ENCODE measurements around the gene PTPRK. TPM values are rescaled to one million over a fixed set of nuclear protein-coding genes. Genes with fewer than 3 reads are reported as not detected.
A peak's percentile ranks its signal among the peaks of the same experiment; 100 is the strongest.
"Not testable (repeated sequence)": the region's sequence is repeated elsewhere in the genome, so short reads cannot be mapped to it uniquely, and the experiment has no call there.

Gene PTPRK
- total RNA-seq, 1 donor, result 70.2 TPM

DNA sequence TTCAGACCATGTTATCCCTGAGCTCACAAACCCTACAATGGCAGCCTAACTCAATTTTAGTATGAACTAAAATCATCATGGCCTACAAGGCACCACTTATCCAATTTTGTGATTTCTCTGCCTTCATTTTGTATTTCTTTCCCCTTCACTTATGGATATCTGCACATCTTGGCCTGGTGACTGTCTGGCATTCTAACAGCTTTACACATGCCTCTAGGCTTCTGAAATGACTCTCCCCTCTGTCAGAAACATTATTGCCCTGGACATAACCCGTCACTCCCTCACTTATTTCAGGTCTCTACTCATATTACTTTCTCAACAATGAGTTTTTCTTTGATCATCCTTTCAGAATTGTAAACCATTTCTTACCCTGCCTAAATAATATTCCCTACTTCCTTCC, 530.3 kb downstream of the PTPRK start:
- H3K4me3 ChIP-seq (ENCODE audit: low read depth, low read length), result no peak overlapping the region
- TF ChIP-seq, protein P1, sequence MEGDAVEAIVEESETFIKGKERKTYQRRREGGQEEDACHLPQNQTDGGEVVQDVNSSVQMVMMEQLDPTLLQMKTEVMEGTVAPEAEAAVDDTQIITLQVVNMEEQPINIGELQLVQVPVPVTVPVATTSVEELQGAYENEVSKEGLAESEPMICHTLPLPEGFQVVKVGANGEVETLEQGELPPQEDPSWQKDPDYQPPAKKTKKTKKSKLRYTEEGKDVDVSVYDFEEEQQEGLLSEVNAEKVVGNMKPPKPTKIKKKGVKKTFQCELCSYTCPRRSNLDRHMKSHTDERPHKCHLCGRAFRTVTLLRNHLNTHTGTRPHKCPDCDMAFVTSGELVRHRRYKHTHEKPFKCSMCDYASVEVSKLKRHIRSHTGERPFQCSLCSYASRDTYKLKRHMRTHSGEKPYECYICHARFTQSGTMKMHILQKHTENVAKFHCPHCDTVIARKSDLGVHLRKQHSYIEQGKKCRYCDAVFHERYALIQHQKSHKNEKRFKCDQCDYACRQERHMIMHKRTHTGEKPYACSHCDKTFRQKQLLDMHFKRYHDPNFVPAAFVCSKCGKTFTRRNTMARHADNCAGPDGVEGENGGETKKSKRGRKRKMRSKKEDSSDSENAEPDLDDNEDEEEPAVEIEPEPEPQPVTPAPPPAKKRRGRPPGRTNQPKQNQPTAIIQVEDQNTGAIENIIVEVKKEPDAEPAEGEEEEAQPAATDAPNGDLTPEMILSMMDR (IDR thresholded peaks at IDR 0.05; ENCODE audit: insufficient read depth, low read length), result no peak
- DNase-seq (ENCODE audit: low read depth), result no peak

DNA sequence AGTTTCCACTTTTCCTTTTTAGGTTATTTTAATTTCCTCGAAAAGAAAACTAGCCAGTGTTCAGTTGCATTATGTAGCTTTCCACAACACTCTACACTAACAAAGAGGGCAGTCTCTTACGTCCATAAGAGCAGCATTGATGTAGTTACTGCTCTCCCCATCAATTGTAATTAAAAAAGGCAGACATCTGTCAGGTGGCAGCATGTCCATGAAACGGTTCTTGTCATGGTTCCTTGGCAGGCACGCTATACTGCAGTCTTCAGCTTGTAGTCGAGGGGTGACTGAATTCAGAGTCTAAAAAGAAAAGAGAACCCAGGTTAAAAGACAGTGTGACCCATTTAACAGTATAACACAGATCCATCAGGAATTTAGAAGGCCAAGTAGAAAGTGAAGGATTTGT, 539.4 kb downstream of the PTPRK start:
- DNase-seq (ENCODE audit: low read depth), result no peak
- H3K4me3 ChIP-seq (ENCODE audit: low read depth, low read length), result no peak overlapping the region
- TF ChIP-seq, protein P1 (IDR thresholded peaks at IDR 0.05; ENCODE audit: insufficient read depth, low read length), result no peak

DNA sequence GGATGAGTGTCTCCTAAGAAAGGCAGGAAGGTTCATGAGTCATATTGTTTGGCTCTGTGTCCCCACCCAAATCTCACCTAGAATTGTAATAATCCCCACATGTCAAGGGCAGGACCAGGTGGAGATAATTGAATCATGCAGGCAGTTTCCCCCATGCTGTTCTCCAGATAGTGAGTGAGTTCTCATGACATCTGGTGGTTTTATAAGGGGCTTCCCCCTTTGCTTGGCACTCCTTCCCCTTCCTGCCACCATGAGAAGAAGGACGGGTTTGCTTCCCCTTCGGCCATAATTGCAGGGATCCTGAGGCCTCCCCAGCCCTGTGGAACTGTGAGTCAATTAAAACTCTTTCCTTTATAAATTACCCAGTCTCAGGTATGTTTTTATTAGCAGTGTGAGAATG, 542.2 kb downstream of the PTPRK start:
- not testable (repeated sequence) for H3K4me3 ChIP-seq (ENCODE audit: low read depth, low read length); DNase-seq (ENCODE audit: low read depth)

DNA sequence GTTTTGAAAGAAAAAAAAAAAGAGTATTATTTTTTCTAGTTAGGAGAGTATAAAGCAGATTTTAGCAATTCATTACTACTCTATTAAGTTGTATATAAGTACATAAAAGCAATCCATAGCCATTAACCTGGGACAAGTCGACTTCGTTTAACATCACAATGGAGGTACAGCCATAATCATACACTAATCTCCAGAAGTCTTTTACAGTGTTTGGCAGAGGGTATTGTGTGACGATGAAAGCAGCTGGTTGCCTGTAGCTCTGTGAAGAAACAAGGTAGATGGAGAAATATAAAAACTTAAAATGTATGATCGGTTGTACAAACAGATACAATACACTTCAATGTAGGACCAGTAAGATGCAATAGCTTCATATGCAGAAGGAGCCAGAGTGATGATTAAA, 543.6 kb downstream of the PTPRK start:
- DNase-seq (ENCODE audit: low read depth), result no peak
- TF ChIP-seq, protein P1 (IDR thresholded peaks at IDR 0.05; ENCODE audit: insufficient read depth, low read length), result no peak
- no peak overlapping the region for H3K4me3 ChIP-seq (ENCODE audit: low read depth, low read length)

DNA sequence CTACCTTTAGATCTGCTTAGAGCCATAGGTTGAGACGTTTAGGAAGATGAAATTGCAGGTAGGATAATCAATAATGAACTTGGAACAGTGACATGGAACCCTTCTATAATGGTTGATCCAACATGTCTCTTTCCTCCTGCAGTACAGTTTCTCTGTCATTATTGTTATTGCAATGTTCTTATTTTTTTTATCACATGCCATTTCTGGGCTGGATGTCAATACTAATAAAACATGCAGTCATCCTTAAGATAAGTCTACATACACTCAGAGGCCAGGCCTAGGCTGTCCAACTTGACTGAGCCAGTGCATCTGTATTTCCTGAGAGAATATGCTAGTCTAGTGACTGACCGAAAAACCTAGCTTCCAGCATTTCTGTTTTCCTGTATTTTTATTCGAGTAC, 544.3 kb downstream of the PTPRK start:
- TF ChIP-seq, protein P1 (IDR thresholded peaks at IDR 0.05; ENCODE audit: insufficient read depth, low read length), result no peak
- no peak overlapping the region for H3K4me3 ChIP-seq (ENCODE audit: low read depth, low read length)
- no peak for DNase-seq (ENCODE audit: low read depth)

DNA sequence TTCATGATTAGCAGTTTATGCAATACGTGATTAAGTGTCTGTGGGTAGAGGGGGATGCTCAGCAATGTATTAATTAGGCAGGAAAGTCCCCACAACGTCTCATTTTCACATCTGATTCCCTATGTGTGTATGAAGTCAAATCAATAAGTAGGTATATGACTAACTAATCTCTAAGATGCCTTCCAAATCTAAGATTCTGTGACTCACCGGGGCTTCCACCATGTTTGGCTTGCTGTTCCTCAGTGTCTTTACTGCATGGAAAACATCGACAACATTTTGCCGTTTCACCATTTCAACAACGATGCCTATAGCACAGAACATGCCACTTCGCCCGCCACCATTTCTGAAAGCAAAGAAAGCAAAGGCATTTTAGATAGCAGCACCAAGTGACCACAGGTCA, 547.6 kb downstream of the PTPRK start:
- H3K4me3 ChIP-seq (ENCODE audit: low read depth, low read length), result no peak overlapping the region
- DNase-seq (ENCODE audit: low read depth), result no peak
- TF ChIP-seq, protein P1 (IDR thresholded peaks at IDR 0.05; ENCODE audit: insufficient read depth, low read length), result no peak

DNA sequence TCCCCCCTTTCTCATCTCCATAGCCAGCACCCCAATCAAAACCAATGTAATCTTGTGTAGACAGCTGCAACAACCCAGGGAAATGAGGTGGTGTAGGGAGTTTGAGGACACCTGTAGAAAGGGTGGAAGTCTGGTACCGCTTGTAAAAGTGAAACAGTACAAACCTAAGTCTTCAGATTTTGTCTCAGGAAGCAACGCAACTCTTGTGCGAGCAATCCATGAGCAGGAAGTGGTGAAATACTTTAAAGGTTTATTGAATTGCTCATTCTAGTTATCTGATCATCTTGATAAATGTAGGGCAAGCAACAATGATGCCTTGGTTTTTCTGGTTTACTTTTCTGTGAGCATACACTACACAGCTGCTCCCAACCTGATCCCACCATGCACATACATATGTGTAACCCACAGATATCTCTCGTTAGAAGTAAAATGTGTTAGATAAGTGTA, 548.4 kb downstream of the PTPRK start:
- DNase-seq (ENCODE audit: low read depth), result peak; percentile 71
- no peak overlapping the region for H3K4me3 ChIP-seq (ENCODE audit: low read depth, low read length)
- TF ChIP-seq, protein P1 (IDR thresholded peaks at IDR 0.05; ENCODE audit: insufficient read depth, low read length), result no peak
